ENCODE results near the gene TPRKB.
"Not testable (repeated sequence)": the region's sequence is repeated elsewhere in the genome, so short reads cannot be mapped to it uniquely, and the experiment has no call there.

The TPRKB gene

DNA sequence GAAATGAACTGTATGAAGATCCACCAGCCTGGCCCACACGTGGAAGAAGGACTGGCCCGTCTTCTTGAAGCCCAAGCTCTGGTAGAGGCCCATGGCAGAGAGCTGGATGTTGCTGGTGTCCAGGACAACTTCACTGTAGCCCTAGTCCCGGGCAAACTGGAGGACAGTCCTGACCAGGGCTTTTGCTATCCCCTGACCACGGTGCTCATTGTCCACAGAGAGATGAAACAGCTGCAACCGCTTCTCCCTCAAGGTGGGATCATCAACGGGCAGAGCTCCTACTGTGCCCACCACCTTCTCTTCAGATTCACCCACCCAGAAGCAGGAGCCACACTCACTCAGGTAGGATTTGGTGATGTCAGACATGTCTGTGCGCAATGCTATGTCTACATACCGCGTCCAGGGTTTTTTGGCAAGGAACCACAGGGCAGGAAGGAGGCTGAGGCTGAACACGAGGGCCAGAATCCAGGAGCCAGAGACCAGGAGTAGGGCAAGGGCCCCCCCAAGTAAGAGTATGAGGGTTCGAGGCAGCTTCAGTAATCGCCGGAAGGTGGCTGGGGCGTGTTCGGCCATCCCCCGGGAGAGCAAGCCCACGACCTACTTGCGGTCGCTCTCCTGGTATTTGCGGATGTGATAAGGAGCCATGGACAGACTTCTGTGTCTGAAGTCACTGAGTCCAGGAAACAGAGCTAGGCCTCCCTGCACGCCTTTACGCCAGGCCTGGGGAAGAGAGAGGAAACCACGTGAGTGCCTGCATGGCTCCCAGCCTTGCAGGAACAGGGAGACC lies 36.3 kb downstream of the TPRKB start:
- no peak for DNase-seq (ENCODE audit: low read depth in 1 of 2, low spot score in 1 of 2)

DNA sequence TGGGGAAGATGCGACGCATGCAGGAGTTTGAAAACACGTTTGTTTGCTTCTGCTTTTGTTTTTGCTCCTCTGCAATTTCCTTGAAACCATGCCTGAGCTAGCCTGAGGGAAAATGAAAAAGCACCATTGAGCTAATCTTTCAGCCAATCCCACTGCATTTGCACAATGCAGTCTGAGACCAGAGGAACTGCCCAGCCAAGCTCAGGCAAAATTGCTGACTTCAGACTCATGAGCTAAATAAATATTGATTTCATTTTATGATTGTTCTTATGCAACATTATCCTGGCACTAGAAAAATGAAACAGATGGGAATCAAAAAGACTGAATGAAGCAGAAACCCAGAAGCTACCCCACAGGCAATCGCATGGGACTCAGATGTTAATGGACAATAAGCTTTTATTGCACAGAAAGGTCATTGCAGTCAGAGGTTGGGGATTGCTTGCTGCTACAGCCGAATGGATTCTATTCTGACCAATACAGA lies 37.0 kb downstream of the TPRKB start:
- no peak for DNase-seq (ENCODE audit: low read depth in 1 of 2, low spot score in 1 of 2)

DNA sequence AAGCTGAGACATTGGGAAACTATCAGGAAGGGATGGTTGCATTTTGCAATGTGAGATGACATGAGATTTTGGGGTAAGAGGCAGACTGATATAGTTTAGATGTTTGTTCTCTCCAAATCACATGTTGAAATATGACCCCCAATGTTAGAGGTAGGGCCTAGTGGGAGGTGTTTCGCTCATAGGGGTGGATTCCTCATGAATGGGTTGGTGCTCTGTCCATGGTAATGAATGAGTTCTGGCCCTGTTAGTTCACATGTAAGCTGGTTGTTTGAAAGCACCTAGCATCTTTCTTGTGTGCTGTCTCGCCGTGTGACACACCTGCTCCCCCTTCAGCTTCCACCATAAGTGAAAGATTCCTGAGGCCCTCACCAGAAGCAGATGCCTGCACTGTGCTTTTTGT lies 37.7 kb downstream of the TPRKB start:
- no peak for DNase-seq (ENCODE audit: low read depth in 1 of 2, low spot score in 1 of 2)

DNA sequence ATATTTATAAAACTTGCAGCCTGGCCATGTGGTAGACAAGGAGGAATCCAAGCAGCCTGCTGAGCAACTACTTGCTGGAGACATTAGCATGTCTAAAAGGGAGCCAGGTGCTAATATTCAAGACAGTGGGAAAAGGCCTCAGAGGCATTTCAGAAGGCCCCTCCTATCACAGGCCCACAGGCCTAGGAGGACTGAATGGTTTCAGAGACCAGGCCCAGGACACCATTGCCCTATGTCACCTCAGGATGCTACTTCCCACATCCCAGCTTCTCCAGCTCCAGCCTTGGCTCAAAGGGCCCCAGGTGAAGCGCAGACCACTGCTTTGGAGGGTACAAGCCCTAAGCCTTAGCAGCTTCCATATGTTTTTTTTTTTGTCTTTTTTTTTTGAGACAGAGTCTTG lies 39.0 kb downstream of the TPRKB start:
- no peak for DNase-seq (ENCODE audit: low read depth in 1 of 2, low spot score in 1 of 2)

DNA sequence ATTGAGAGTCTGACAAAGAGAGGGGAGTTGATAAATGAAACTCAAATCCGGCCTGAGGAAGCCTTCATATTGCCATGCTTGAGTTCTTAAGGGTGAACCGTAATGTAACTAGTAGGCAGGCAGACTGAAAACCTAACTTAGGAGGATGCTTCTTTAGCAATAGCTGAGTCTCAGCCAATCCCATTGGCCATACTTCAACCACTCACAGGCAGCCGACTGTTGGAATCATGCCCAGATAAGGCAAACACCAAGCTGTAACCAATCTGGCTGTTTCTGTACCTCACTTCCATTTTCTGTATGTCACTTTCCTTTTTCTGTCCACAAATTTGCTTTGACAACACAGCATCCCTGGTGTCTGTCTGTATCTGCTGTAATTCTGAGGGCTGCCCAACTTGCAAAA lies 39.5 kb downstream of the TPRKB start:
- no peak for DNase-seq (ENCODE audit: low read depth in 1 of 2, low spot score in 1 of 2)

DNA sequence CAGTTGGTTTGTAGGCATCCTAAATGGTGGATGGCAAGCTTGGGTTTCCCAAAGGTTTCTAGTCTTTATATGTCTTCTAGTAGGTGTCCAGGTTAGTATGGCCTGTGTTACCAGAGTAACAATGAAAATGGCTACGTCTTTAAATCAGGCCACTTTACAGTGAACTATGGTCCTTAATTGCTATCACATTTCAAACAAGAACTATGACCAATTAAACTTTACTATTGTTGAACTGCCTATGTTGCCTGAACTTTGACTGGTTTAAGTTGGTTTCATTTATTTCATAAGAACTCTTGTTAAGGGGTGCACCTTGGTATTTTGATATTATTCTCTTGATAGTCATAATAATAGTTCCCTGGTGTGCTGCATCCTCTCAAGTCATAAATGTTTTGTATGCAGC lies 40.2 kb downstream of the TPRKB start:
- DNase-seq (ENCODE audit: low read depth in 1 of 2, low spot score in 1 of 2): not testable (repeated sequence)

DNA sequence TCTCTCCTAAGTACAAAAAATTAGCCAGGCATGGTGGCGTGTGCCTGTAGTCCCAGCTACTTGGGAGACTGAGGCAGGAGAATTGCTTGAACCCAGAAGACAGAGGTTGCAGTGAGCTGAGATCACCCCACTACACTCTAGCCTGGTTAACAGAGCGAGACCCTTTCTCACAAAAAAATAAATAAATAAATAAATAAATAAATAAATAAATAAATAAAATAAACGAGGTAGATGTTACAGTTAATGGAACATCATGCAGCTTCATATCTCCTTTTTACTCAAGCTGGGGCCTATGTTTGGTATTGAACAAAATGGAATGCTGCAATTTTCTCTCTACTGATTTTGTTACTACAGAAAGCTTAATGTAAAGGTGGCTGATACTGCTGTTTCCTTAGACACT lies 40.6 kb downstream of the TPRKB start:
- DNase-seq (ENCODE audit: low read depth in 1 of 2, low spot score in 1 of 2): not testable (repeated sequence)

DNA sequence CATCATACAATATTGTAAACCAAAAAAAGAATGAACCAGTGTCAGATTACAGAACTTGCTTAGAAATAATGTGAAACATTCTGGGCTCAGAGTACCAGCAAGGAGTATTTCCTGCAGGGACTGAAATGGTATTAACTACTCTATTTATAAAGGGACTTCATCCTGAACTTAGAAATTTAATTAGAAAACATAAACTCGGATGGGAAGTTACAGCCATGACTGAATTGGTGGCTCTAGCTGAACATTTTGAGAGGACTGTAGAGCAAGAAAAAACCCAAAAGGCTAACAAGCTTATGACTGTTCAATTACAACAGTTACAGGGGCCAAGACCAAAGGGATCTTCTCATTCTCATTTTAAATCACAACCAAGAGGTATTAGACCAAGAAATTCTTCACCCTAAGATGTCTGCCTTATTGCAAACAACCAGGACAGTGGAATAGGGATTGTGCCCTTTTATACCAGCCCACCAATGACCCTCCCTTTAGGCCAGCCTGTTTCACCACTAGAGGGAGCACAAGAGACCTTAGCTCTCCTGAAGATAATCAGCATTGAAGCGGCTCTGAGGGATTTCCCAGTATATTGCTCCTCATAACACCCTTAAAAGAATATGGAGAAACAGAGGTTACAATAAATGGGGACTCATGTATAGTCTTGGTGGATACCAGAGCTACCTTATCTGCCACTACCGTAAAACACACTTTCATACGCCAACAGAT lies 46.6 kb downstream of the TPRKB start:
- not testable (repeated sequence) for DNase-seq (ENCODE audit: low read depth in 1 of 2, low spot score in 1 of 2)

DNA sequence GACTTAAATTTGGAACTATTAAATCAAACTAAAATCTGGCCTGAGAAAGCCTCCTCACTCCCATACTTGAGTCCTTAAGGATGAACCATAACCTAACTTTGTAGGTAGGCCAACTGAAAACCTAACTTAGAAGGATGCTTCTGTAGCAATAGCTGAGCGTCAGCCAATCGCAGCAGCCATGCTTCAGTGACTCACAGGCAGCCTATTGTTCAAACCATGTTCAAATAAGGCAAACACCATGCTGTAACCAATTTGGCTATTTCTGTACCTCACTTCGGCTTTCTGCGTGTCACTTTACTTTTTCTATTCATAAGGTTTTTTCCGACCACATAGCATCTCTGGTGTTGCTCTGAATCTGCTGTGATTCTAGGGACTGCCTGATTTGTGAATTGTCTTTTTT lies 48.7 kb downstream of the TPRKB start:
- not testable (repeated sequence) for DNase-seq (ENCODE audit: low read depth in 1 of 2, low spot score in 1 of 2)

DNA sequence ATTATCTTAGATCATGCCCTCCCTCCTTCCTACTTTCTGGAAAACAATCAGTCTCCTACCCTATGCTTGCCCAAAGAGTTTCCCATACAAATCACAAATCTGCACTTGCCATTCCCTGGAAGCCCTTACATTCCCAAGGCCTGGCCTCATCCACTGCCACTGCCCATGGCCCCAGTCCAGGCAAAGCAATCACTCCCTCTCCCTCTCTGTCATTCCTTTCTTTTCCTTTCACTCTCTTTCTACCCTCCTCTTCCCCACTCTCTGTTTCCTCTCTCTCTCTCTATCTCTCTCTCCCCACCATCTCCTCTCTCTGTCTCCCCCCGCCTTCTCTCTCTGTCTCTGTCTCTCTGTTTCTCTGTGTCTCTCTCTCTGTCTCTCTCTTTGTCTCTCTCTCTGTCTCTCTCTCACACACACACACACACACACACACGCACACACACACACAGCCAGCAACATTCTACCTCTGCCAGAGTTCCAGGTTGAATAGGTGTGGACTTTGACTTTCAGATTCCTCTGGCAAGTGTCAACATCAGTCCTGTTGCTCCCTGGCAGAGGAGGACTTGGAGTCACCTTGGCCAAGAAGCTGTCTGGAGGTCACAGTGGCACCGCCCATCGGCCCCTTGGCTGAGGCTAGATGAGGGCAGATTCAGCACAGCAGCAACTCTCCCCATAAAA lies 51.2 kb downstream of the TPRKB start:
- DNase-seq (ENCODE audit: low read depth in 1 of 2, low spot score in 1 of 2): no peak

DNA sequence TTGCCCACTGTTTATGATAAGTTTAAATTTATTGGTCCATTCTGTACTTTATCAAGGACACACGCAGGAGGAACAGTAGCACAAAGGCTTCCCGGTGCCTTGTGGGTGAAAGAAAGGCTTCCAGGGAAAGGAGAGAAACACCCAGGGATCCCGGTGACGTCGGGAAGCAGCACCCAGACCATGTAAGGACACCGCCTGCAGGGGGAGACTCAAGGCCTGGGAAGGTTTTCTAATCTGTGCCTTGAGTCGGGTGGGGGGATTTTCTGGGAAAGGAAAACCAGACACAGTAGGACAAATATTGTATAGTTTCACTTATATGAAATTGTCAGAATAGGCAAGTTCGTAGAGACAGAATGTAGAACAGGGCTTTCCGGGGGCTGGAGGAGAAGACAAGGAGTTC lies 52.2 kb downstream of the TPRKB start:
- DNase-seq (ENCODE audit: low read depth in 1 of 2, low spot score in 1 of 2): not testable (repeated sequence)

DNA sequence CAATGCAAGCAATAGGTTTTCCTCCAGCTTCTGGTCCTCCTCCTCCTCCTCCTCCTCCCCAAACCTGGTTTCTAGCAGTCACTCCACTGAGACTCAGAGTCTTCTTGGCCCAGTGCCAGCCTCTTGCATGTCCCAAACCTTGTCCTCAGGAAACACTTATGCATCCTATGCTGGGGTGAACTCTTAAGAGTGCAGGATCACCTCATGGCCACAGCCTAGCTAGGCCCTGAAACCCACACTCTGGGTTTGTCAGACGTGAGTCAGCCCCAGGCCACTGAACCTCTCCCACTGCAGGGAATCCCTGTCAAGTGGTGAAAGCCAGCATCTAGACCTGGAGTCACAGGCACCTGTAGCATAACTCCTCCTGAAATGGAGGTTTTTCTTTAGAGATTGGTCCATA lies 52.8 kb downstream of the TPRKB start:
- not testable (repeated sequence) for DNase-seq (ENCODE audit: low read depth in 1 of 2, low spot score in 1 of 2)

DNA sequence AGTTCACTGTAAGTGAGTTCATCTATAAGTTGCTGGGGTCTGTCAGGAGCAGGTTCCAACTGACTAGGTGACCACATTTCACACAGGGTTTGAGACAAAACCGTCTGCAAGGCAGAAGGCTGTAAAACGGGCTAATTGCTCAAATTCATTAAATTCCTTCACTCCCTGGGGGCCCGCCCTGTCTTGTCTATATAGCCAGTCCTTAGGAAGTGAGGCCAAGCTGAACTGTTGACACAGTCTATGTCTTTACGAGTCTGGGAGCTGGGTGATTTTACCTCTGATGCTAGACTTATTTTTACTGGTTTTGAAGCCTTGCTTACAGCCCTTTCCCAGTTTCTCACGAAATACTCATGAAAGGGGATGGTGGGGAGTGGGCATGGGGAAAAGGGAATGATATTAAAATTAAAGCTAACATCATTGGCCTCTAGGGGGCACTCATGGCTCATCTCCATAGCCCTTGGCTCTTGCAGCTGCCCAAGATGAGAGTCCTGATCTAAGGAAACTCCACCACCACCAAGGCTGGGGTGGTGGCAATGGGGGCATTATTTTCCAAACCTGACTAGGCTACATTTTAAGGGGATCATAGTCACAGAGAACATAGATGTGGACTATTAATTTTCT lies 57.1 kb downstream of the TPRKB start:
- not testable (repeated sequence) for DNase-seq (ENCODE audit: low read depth in 1 of 2, low spot score in 1 of 2)

Data from stimulated activated CD4-positive, alpha-beta T cell treated with anti-CD3 and anti-CD28 coated beads, Interleukin-15, amount 100 ng/mL, for 1 hour (primary cell).